Trophoblast cell (in vitro differentiated cells and primary cell): Measurements from ENCODE around the gene KCNJ18.
"Not testable (repeated sequence)": the region's sequence is repeated elsewhere in the genome, so short reads cannot be mapped to it uniquely, and the experiment has no call there.

ENCODE experiments used
- DNase-seq, 2 donors: peaks; one replicate each; pipeline ENCODE4 v3.0.0-alpha.2; 2016
- H2AFZ ChIP-seq: 2 replicates; pipeline ENCODE4 v1.6.1; 2013; ENCODE audit warnings: low read length, moderate library complexity, mild to moderate bottlenecking; ENCODE audit not compliant: insufficient read depth, poor library complexity
- H2AK5ac ChIP-seq: 2 replicates; pipeline ENCODE4 v1.6.1; 2013; ENCODE audit warnings: mild to moderate bottlenecking, low read length
- H2BK120ac ChIP-seq: 2 replicates; pipeline ENCODE4 v1.6.1; 2013; ENCODE audit warnings: low read length, mild to moderate bottlenecking, moderate library complexity; ENCODE audit not compliant: insufficient read depth, poor library complexity
- H2BK12ac ChIP-seq: 2 replicates; pipeline ENCODE4 v1.6.1; 2013; ENCODE audit warnings: mild to moderate bottlenecking, low read length, moderate library complexity
- H2BK5ac ChIP-seq: 2 replicates; pipeline ENCODE4 v1.6.1; 2013; ENCODE audit warnings: low read length, low read depth, moderate library complexity, mild to moderate bottlenecking; ENCODE audit not compliant: poor library complexity
- H3K14ac ChIP-seq: 2 replicates; pipeline ENCODE4 v1.6.1; 2013; ENCODE audit warnings: mild to moderate bottlenecking, low read length
- H3K18ac ChIP-seq: 2 replicates; pipeline ENCODE4 v1.6.1; 2013; ENCODE audit warnings: mild to moderate bottlenecking, low read length
- H3K23ac ChIP-seq: 2 replicates; pipeline ENCODE4 v1.6.1; 2013; ENCODE audit warnings: low read length
- H3K27ac ChIP-seq: 2 replicates; pipeline ENCODE4 v1.5.1; 2013; ENCODE audit warnings: low read depth, mild to moderate bottlenecking, inconsistent platforms, low read length, moderate library complexity
- H3K27me3 ChIP-seq: 2 replicates; pipeline ENCODE4 v1.6.1; 2013; ENCODE audit warnings: inconsistent platforms, mild to moderate bottlenecking, low read length, moderate library complexity; ENCODE audit not compliant: insufficient read depth
- H3K36me3 ChIP-seq, 2 experiments: 1 replicate in 1 of 2; 2 replicates in 1 of 2; pipeline ENCODE4 v1.6.1; 2013; ENCODE audit warnings: low read length in 2 of 2, mild to moderate bottlenecking in 2 of 2, moderate library complexity in 1 of 2; ENCODE audit not compliant: insufficient read depth in 2 of 2, control insufficient read depth in 1 of 2
- H3K4ac ChIP-seq: 2 replicates; pipeline ENCODE4 v1.6.1; 2013; ENCODE audit warnings: low read depth, mild to moderate bottlenecking, low read length, moderate library complexity
- H3K4me1 ChIP-seq, 2 experiments: 1 replicate in 1 of 2; 2 replicates in 1 of 2; pipeline ENCODE4 v1.6.1; 2013; ENCODE audit warnings: low read length in 2 of 2, mild to moderate bottlenecking in 2 of 2, moderate library complexity in 1 of 2; ENCODE audit not compliant: insufficient read depth in 2 of 2, control insufficient read depth in 1 of 2
- H3K4me2 ChIP-seq: 2 replicates; pipeline ENCODE4 v1.6.1; 2013; ENCODE audit warnings: inconsistent platforms, mild to moderate bottlenecking, low read length, moderate library complexity
- H3K4me3 ChIP-seq: 2 replicates; pipeline ENCODE4 v1.5.1; 2013; ENCODE audit warnings: mild to moderate bottlenecking, low read depth, low read length, inconsistent platforms
- H3K79me1 ChIP-seq: one replicate; pipeline ENCODE4 v1.6.1; 2013; ENCODE audit warnings: low read length
- H3K79me2 ChIP-seq: 2 replicates; pipeline ENCODE4 v1.6.1; 2013; ENCODE audit warnings: low read length, mild to moderate bottlenecking; ENCODE audit not compliant: control insufficient read depth, insufficient read depth, poor library complexity
- H3K9ac ChIP-seq: 2 replicates; pipeline ENCODE4 v1.6.1; 2013; ENCODE audit warnings: mild to moderate bottlenecking, low read length
- H3K9me3 ChIP-seq: 2 replicates; pipeline ENCODE4 v1.6.1; 2013; ENCODE audit warnings: low read depth, mild to moderate bottlenecking, control low read depth, inconsistent platforms, low read length; ENCODE audit not compliant: insufficient read depth
- H4K12ac ChIP-seq: 2 replicates; pipeline ENCODE4 v1.6.1; 2013; ENCODE audit warnings: low read depth, mild to moderate bottlenecking, low read length, moderate library complexity
- H4K8ac ChIP-seq: 2 replicates; pipeline ENCODE4 v1.6.1; 2013; ENCODE audit warnings: low read depth, mild to moderate bottlenecking, low read length, moderate library complexity
- H4K91ac ChIP-seq: one replicate; pipeline ENCODE4 v1.6.1; 2013; ENCODE audit warnings: low read depth, mild to moderate bottlenecking, low read length, moderate library complexity
- WGBS: extraction: QIAGEN DNeasy Blood & Tissue Kit; methylation state at CpG from one replicate; pipeline ENCODE4 v1.1.7; 2013; ENCODE audit warnings: missing lambda C conversion rate; ENCODE audit not compliant: insufficient read length, insufficient coverage; ENCODE audit errors: extremely low coverage; 5-methylcytosine and 5-hydroxymethylcytosine counted together

Gene KCNJ18

GRCh38 chr17:21720566-21720965, 28.2 kb downstream of the KCNJ18 start:
- H4K8ac ChIP-seq, H4K91ac ChIP-seq, H3K79me1 ChIP-seq, H3K79me2 ChIP-seq, H3K23ac ChIP-seq, H2AFZ ChIP-seq, H2BK12ac ChIP-seq, H3K4me1 ChIP-seq, H2AK5ac ChIP-seq, H3K4me2 ChIP-seq, H2BK5ac ChIP-seq, H3K9ac ChIP-seq, DNase-seq, H3K36me3 ChIP-seq, H3K27ac ChIP-seq, H2BK120ac ChIP-seq, H3K4me3 ChIP-seq, H4K12ac ChIP-seq, H3K4ac ChIP-seq, H3K27me3 ChIP-seq, H3K18ac ChIP-seq, H3K14ac ChIP-seq: not testable (repeated sequence)
- H3K9me3 ChIP-seq, result peaks cover 22% of the 10 kb centered on the region
- no CpG with 5 or more reads among the region's 8 CpGs for WGBS

- H3K36me3 ChIP-seq, H3K14ac ChIP-seq, H2BK120ac ChIP-seq, H3K27ac ChIP-seq, H3K4ac ChIP-seq, H4K91ac ChIP-seq, H2BK5ac ChIP-seq, H2AK5ac ChIP-seq, H3K4me3 ChIP-seq, H4K12ac ChIP-seq, H2AFZ ChIP-seq, H3K4me2 ChIP-seq, H3K27me3 ChIP-seq, H3K4me1 ChIP-seq, H4K8ac ChIP-seq, H3K79me1 ChIP-seq, H3K9ac ChIP-seq, H2BK12ac ChIP-seq, H3K79me2 ChIP-seq, H3K18ac ChIP-seq, H3K23ac ChIP-seq, DNase-seq: not testable (repeated sequence)
- WGBS, result no CpG with 5 or more reads among the region's 7 CpGs
- peaks cover 22% of the 10 kb centered on the region for H3K9me3 ChIP-seq
These were observed 29.9 kb downstream of the KCNJ18 start for GRCh38 chr17:21722268-21722667.

GRCh38 chr17:21724216-21725006, 32.1 kb downstream of the KCNJ18 start:
- H2BK12ac ChIP-seq, H3K4me1 ChIP-seq, H2AK5ac ChIP-seq, H3K4ac ChIP-seq, H2AFZ ChIP-seq, H3K9ac ChIP-seq, DNase-seq, H4K91ac ChIP-seq, H3K79me1 ChIP-seq, H2BK5ac ChIP-seq, H2BK120ac ChIP-seq, H3K79me2 ChIP-seq, H4K12ac ChIP-seq, H3K23ac ChIP-seq, H3K36me3 ChIP-seq, H4K8ac ChIP-seq, H3K14ac ChIP-seq, H3K4me2 ChIP-seq, H3K27me3 ChIP-seq, H3K27ac ChIP-seq, H3K18ac ChIP-seq, H3K4me3 ChIP-seq: not testable (repeated sequence)
- WGBS, result no CpG with 5 or more reads among the region's 6 CpGs
- H3K9me3 ChIP-seq, result peaks cover 18% of the 10 kb centered on the region

- not testable (repeated sequence) for H3K4me3 ChIP-seq, H4K91ac ChIP-seq, H2BK5ac ChIP-seq, H2BK120ac ChIP-seq, H2BK12ac ChIP-seq, H3K4ac ChIP-seq, H3K4me1 ChIP-seq, H3K14ac ChIP-seq, H3K9ac ChIP-seq, H3K18ac ChIP-seq, DNase-seq, H3K27me3 ChIP-seq, H4K12ac ChIP-seq, H3K27ac ChIP-seq, H3K79me1 ChIP-seq, H3K4me2 ChIP-seq, H3K36me3 ChIP-seq, H2AFZ ChIP-seq, H3K79me2 ChIP-seq, H4K8ac ChIP-seq, H2AK5ac ChIP-seq, H3K23ac ChIP-seq
- peaks cover 16% of the 10 kb centered on the region for H3K9me3 ChIP-seq
- no CpG with 5 or more reads among the region's 5 CpGs for WGBS
These were observed 38.8 kb downstream of the KCNJ18 start for GRCh38 chr17:21731076-21731475.
